GM18505 (cell line): ENCODE measurements around the gene YAE1.

ENCODE experiments used
- ATAC-seq: cut with Tn5 transposase; IDR thresholded peaks from one replicate; pipeline ENCODE4 v1.9.1; 2021; ENCODE audit not compliant: unreplicated experiment
- POLR2A ChIP-seq: IDR thresholded peaks from 4 replicates; pipeline ENCODE4 v1.6.1; 2011; ENCODE audit warnings: borderline replicate concordance; ENCODE audit not compliant: insufficient read depth, insufficient read length; ENCODE audit errors: extremely low read depth

The YAE1 gene

DNA sequence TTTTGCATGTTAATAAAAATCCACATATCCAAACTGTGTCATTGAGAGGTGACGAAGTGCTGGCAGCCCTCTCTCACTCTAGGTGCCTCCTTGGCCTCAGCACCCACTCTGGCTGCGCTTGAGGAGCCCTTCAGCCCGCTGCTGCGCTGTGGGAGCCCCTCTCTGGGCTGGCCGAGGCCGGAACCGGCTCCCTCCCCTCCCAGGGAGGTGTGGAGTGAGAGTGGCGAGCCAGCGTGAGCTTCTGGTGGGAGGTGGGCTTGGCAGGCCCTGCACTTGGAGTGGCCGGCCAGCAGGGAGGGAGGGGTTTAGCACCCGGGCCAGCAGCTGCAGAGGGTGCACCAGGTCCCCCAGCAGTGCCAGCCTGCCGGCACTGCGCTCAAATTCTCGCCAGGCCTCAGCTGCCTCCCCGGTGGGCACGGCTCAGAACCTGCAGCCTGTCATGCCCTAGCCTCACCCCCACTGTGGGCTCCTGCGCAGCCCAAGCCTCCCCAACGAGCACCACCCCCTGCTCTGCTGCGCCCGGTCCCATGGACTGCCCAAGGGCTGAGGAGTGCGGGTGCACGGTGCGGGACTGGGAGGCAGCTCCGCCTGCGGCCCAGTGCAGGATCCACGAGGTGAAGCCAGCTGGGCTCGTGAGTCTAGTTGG, 11.1 kb downstream of the YAE1 start:
- TF ChIP-seq POLR2A, result no peak
- ATAC-seq, result no peak

DNA sequence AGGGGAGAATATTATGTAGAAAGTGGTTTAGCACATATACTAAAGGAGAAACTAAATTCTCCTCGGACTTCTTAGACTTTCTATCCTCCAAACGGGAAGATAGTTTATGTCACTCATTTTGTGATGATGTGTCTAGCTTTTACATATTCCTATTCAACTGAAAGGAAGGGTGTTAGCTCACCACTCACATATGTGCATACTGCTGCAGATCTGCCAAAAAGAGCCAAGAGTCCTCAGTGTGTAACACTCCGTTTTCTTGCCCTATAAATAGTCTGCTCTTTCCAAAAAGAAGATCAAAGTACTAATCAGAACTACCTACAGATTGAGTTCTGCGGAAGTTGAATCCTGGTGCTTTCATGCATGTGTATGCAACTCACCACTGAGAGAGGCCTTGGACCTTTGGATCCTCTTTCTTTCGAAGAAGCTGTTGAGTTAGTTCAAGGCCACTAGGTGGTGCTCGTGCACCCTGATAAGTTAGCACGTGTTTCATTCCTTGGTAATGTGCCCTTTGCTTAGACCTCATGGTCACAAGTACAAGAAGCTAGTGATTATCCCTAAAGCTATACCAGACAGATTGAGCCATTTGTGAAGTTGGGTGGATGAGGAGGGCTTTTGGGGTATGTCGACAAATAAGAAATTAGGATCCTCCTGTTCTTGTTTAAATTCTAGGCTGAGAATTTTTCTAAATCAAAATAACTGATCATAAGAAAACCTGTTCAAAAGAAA, 14.1 kb downstream of the YAE1 start:
- ATAC-seq, result peak; percentile 90
- no peak for TF ChIP-seq POLR2A

DNA sequence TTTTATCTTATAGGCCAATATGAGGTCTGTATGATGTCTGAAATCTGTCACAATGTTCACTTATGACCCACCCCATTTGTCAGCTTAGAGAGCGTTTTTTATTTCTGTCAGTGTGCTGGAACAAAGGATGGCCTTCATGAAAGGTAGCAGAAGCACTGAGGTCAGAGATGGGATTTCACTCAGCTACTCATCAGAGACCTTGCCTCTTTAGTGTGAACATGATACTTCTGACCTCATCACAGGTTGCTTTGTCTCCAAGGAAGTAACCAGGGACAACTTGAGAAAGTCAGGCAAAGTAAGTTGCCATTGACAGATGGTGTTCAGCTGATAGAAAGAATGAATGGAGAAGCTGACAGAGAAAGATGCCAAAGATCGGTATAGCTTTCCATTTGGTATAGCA, 16.3 kb downstream of the YAE1 start:
- no peak for ATAC-seq
- no peak for TF ChIP-seq POLR2A

DNA sequence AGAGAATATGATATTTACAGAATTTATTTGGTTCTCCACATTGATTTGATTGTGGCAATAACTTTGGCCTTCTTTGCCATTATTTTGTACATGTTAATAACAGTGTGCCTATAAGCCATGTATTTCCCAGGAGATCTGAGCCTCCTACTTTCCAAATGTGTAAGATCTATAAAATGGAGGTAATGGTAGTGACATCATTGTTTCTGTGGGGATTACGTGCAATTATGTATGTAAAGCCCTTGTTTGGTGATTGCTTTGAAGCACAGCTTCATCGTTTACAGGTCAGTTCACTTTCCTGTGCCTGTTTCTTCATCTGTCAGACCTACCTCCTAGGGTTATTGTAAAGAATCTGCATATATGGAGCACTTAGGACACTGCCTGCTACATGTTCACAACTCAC, 17.3 kb downstream of the YAE1 start:
- no peak for ATAC-seq
- no peak for TF ChIP-seq POLR2A

DNA sequence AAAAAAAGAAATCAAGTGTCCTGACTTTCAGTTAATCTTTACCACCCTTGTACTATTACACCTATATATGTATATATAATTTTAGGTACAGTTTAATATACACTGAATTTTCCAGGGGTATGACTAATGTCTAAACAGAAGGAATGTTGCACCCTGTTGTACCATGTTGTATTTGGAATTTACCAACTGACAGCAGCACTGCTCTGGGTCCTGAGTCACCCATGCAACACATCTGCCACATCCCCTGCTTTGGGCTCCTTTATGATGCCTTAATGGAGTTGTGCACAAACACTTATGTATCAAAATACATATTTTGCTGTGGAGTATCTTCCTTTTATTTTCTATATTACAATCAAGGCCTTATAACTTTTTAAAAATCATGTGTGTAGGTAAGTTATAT, 21.2 kb downstream of the YAE1 start:
- ATAC-seq, result no peak
- no peak for TF ChIP-seq POLR2A

DNA sequence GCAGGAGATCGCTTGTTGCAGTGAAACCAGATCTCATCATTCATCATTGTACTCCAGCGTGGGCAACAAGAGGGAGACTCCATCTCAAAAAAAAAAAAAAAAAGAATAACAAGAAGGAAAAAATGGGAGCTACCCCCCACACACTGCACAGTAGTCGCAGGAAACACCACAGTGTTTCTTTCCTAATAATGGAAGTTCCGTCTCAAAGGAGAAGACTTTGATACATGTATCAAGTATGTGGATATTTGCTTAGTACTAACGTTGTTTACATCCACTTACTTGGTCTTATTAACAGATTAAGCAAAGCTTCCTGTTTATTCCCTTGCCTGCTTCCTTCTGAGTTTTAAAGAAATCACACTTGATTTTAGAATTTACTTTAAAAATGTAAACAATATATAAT, 22.2 kb downstream of the YAE1 start:
- TF ChIP-seq POLR2A, result no peak
- no peak for ATAC-seq

DNA sequence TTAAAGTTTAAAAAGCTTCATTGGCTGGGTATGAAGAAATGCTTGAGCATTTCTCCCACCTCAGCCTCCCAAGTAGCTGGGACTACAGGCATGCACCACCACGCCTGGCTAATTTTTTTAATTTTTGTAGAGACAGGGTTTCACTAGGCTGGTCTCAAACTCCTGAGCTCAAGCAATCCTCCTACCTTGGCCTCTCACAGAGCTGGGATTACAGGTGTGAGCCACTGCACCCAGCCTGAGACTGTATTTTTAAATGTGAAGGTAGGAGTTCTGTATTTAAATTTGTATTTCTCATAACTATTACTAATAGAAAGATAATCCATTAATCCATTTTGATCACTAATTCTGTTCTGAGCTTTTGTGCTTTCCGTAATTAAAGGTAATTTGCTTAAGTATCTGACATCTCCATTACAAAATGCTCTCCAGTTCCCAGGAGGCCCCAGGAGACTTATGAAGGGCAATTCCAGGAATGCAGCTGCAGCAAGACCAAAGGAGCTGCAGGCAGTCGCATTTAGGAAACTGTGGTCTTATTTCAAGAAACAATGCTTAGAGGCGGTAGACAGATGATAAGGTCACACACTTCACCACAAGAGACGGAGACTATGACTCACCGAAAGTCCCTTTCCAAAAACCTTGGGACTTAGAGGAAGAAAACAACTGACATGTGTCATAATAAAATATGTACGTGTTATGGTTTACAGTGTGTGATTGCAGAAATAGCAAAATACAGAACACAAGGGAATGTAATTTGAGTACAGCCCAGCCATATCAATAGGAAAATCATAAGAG, 23.3 kb downstream of the YAE1 start:
- peak; percentile 95 for ATAC-seq
- TF ChIP-seq POLR2A, result no peak

DNA sequence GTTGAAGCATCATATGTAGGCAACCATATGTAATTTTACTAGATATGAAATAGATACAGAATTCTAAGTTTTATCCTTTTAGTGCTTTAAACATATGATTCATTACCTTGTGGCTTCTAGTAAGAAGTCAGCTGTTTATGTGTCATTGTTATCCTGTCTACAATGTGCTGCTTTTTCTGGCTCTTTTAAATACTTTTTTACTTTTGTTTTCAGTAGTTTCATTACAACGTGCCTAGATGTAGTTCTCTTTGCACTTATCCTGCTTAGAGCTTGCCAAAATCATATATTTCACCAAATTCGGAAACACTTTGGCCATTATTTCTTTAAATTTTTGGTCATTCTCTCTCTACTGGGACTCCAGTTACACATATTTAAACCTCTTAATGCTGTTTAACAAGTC, 26.4 kb downstream of the YAE1 start:
- no peak for TF ChIP-seq POLR2A
- no peak for ATAC-seq

DNA sequence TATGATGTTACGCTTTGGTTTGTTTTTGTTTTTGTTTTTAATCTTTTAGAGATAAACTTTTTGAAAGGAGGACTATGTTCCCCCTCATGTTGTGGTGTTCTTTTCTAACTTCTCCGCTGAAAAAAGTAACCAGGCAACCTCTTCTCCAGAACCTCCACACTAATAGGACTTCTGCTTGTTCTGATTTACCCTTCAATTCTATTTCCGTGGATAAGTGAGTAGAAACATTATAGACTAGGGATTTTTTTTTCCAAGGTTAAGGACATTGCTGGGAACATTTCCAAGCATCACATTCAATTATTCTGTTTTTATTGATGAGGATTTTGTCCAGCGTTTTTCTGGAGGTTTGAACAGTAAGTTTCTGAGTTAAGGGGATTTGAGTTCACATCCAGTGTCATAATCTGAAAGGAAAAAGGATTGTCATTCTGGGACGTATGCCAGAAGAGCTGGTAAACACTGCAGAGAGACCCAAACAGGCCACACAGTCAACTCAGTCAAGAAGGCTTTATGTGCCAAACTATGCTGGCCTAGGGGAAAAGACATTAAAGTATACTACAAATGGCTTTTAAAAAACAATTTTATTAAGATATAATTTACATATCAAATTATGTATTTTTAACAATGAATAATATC, 28.9 kb downstream of the YAE1 start:
- no peak for ATAC-seq
- no peak for TF ChIP-seq POLR2A

DNA sequence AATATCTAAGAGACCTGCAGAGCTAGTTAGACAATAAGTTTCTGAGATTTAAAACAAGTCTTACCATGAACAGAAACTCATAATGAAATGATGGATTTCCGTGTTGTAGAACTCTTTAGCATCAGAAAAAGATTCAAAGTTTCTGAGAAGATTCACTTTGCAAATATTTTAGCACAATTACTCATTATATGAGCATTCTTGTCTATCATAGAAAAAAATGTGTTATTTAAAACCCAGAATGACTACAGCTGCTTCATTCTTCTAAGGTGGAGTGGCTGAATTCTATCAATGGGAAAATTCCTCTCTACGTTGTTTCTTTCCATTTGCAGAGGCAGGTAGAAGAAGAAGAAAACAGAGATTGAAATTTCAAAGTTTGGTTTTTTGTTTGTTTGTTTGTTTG, 36.1 kb downstream of the YAE1 start:
- ATAC-seq, result no peak
- no peak for TF ChIP-seq POLR2A

DNA sequence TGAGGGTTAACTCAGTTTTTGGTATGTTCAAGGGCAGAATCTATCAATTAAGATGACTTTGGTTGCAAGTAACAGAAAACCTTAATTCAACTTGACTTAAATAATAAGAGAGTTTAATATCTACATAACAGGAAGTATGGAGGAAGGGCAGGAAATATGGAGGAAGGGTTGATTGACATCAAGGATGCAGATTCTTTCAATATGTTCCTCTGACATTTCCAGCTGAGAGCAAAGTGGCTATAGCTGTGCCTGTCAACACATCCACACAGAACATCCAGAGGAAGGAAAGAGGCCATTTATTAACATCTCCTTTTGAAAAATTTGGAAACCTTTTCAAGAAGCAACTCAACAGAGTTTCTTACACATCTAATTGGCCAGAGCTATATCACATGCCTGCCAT, 37.7 kb downstream of the YAE1 start:
- ATAC-seq, result no peak
- TF ChIP-seq POLR2A, result no peak

DNA sequence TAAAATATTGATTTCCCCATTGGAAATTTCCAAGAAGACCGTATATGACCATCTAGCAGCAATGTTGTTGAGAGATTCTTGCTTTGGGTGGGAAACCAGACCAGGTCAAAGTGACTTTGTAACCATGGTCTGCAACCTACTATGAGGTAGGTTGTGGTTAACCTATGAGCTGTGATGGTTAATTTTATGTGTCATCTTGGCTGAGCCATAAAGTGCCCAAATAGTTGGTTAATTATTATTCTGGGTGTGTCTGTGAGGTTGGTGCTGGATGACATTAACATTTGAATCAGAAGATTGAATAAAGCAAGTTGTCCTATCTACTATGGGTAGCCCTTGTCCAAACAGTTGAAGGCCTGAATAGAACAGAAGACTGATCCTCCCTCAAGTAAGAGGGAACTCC, 38.9 kb downstream of the YAE1 start:
- ATAC-seq, result no peak
- no peak for TF ChIP-seq POLR2A

DNA sequence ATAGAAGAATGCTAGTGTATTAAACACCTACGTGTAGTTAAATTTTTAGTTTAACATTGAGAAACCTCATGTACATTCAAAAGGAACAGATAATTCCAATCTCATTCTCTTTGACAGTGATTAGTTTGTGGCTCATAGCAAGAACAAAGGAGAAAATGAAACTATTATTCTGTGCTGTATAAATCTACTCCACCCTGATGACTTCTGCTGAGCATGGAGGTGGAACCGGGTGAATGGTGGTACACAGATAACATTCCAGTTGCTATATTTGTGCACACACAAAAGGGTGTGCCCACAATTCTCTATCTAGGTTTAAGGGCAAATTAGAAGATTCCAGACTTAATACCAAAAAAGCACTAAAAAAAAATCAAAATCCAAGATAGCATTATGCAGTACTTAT, 40.1 kb downstream of the YAE1 start:
- ATAC-seq, result no peak
- TF ChIP-seq POLR2A, result no peak
